CD14-positive monocyte (primary cell): ENCODE measurements around the gene MIDN. TPM values are rescaled to one million over a fixed set of nuclear protein-coding genes. Genes with fewer than 3 reads are reported as not detected.

ENCODE experiments used
- DNase-seq, 3 donors: peaks; one replicate each; pipeline ENCODE4 v3.0.0-alpha.2; 2011 to 2022
- H2AFZ ChIP-seq: 2 replicates; pipeline ENCODE4 v1.6.0; 2012; ENCODE audit warnings: mild to moderate bottlenecking, low read depth, low read length, inconsistent platforms; ENCODE audit not compliant: insufficient read depth, poor library complexity, severe bottlenecking
- H3K27ac ChIP-seq, 2 donors: 1 replicate in 1 of 2; 2 replicates in 1 of 2; pipeline ENCODE4 v1.5.1; 2012 to 2013; ENCODE audit warnings: low read length in 2 of 2, control low read depth in 1 of 2, inconsistent platforms in 1 of 2, low read depth in 1 of 2, mild to moderate bottlenecking in 1 of 2
- H3K27me3 ChIP-seq, 2 donors: one replicate each; pipeline versions ENCODE4 v1.6.0 to v1.6.1; 2011 to 2013; ENCODE audit warnings: low read length in 2 of 2; ENCODE audit not compliant: control insufficient read depth in 2 of 2, insufficient read depth in 2 of 2
- H3K36me3 ChIP-seq, 2 donors: replicated peaks in 1 of 2; 1 replicate in 1 of 2; 2 replicates in 1 of 2; pipeline versions ENCODE4 v1.5.1 to v1.6.1; 2012 to 2013; ENCODE audit warnings: low read length in 2 of 2, control low read depth in 1 of 2, inconsistent platforms in 1 of 2, mild to moderate bottlenecking in 1 of 2; ENCODE audit not compliant: insufficient read depth in 2 of 2, control insufficient read depth in 1 of 2
- H3K4me1 ChIP-seq, 2 donors: 1 replicate in 1 of 2; 2 replicates in 1 of 2; pipeline versions ENCODE4 v1.5.1 to v1.6.1; 2012 to 2013; ENCODE audit warnings: low read length in 2 of 2, control low read depth in 1 of 2, inconsistent platforms in 1 of 2, mild to moderate bottlenecking in 1 of 2, moderate library complexity in 1 of 2; ENCODE audit not compliant: insufficient read depth in 2 of 2, control insufficient read depth in 1 of 2
- H3K4me2 ChIP-seq: replicated peaks from 2 replicates; pipeline ENCODE3; 2012; ENCODE audit warnings: low read length, moderate library complexity, mild to moderate bottlenecking; ENCODE audit not compliant: poor library complexity, severe bottlenecking; ENCODE audit errors: extremely low read depth
- H3K4me3 ChIP-seq, 3 experiments: fragments of 200-600 bp in 1 of 3; sonication (generic) in 1 of 3; replicated peaks in 1 of 3; 1 replicate in 2 of 3; 2 replicates in 1 of 3; pipeline ENCODE4 v1.5.1; 2011 to 2013; ENCODE audit warnings: low read length in 3 of 3, mild to moderate bottlenecking in 3 of 3, control low read depth in 2 of 3, low read depth in 2 of 3, inconsistent platforms in 1 of 3, moderate library complexity in 1 of 3
- H3K79me2 ChIP-seq: 2 replicates; pipeline ENCODE4 v1.6.0; 2012; ENCODE audit warnings: mild to moderate bottlenecking, control low read depth, inconsistent platforms, low read length, moderate library complexity; ENCODE audit not compliant: insufficient read depth
- H3K9ac ChIP-seq: 2 replicates; pipeline ENCODE4 v1.6.0; 2017; ENCODE audit warnings: low read length, mild to moderate bottlenecking; ENCODE audit not compliant: insufficient read depth, poor library complexity, severe bottlenecking
- H3K9me3 ChIP-seq, 2 donors: replicated peaks in 1 of 2; 1 replicate in 1 of 2; 2 replicates in 1 of 2; pipeline versions ENCODE4 v1.5.1 to v1.6.1; 2012 to 2013; ENCODE audit warnings: low read length in 2 of 2, control low read depth in 1 of 2; ENCODE audit not compliant: control insufficient read depth in 1 of 2, insufficient read depth in 1 of 2
- H4K20me1 ChIP-seq: 2 replicates; pipeline ENCODE4 v1.6.0; 2012; ENCODE audit warnings: mild to moderate bottlenecking, low read length, control low read depth, moderate library complexity; ENCODE audit not compliant: insufficient read depth
- H3K27ac Mint-ChIP-seq, 7 donors: one replicate each; pipeline ENCODE4 v1.8.0; 2020; ENCODE audit warnings: mild to moderate bottlenecking in 7 of 7, mixed read lengths in 7 of 7, moderate library complexity in 6 of 7, inconsistent platforms in 2 of 7
- H3K27me3 Mint-ChIP-seq, 3 donors: one replicate each; pipeline ENCODE4 v1.8.0; 2021 to 2022; ENCODE audit warnings: low read depth in 3 of 3, mild to moderate bottlenecking in 3 of 3, mixed read lengths in 3 of 3, moderate library complexity in 3 of 3, inconsistent platforms in 1 of 3
- H3K36me3 Mint-ChIP-seq, 2 donors: one replicate each; pipeline ENCODE4 v1.8.0; 2020; ENCODE audit warnings: mixed read lengths in 2 of 2, inconsistent platforms in 1 of 2, mild to moderate bottlenecking in 1 of 2
- H3K4me1 Mint-ChIP-seq: one replicate; pipeline ENCODE4 v1.8.0; 2020; ENCODE audit warnings: mild to moderate bottlenecking, mixed read lengths
- H3K4me3 Mint-ChIP-seq, 2 donors: one replicate each; pipeline ENCODE4 v1.8.0; 2020; ENCODE audit warnings: mild to moderate bottlenecking in 2 of 2, mixed read lengths in 2 of 2, moderate library complexity in 1 of 2
- H3K9me3 Mint-ChIP-seq, 7 donors: one replicate each; pipeline ENCODE4 v1.8.0; 2020 to 2022; ENCODE audit warnings: mixed read lengths in 7 of 7, mild to moderate bottlenecking in 6 of 7, moderate library complexity in 6 of 7, inconsistent platforms in 2 of 7
- WGBS: methylation state at CpG from one replicate; pipeline ENCODE4 v1.1.5; 2013; ENCODE audit warnings: missing lambda C conversion rate; ENCODE audit not compliant: insufficient coverage; 5-methylcytosine and 5-hydroxymethylcytosine counted together
- intact Hi-C, 2 donors: fragments of 100-400 bp; cut with micrococcal nuclease; formaldehyde crosslinking; loops; one replicate each; pipeline versions ENCODE4 v1.15.0 to v1.15.1; 2023
- polyA plus RNA-seq, 3 donors: library from polyadenylated mRNA; depleted of rRNA in 1 of 3; unstranded in 2 of 3; stranded (reverse) in 1 of 3; fragments of 300-500 nt in 2 of 3; fragments of >200 nt in 1 of 3; fragmentation: Illumina TruSeq in 2 of 3; gene quantifications; 1 replicate in 2 of 3; 2 replicates in 1 of 3; pipeline ENCODE4 v1.2.3, GENCODE V29; 2012 to 2021
- TF ChIP-seq, protein P1 (sequence below): fragments of 200-600 bp; IDR thresholded peaks from one replicate; pipeline ENCODE4 v1.8.0; 2022; ENCODE audit warnings: antibody characterized with exemption, mild to moderate bottlenecking

MIDN gene
- polyA plus RNA-seq, 3 donors = 5.6 to 301 (median 11.0) TPM

DNA sequence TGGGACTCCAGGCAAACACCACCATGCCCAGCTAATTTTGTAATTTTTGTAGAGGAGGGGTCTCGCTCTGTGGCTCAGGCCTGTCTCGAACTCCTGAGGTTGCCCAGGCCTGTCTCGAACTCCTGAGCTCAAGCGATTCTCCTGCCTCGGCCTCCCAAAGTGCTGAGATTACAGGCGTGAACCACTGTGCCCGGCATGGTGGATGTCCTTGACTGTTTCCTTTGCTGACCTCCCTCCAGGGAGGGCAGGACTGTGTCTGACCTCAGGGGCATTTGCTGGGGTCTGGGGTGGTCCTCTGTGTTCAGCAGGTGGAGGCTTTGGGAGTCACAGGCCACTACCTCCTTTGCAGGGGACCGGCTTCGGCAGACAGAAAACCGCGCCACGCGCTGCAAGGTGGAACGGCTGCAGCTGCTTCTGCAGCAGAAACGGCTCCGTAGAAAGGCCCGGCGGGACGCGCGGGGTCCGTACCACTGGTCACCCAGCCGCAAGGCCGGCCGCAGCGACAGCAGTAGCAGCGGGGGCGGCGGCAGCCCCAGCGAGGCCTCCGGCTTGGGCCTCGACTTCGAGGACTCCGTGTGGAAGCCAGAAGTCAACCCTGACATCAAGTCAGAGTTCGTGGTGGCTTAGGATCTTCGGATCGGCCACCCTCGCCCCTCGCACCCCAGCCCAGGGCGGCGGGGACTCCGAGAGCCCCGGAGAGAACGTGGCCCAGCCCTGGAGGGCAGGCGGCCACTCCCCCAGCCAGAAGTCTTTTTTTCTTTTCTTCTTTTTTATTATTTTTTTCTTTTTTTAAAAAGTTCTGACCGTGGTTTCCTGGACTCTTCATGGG lies 8.5 kb downstream of the MIDN start:
- H3K9ac ChIP-seq = no peak overlapping the region
- no peak overlapping the region for H2AFZ ChIP-seq
- peaks cover 62% of the 10 kb centered on the region for H3K79me2 ChIP-seq
- no peaks in the 10 kb centered on the region for H3K27me3 ChIP-seq
- H3K9me3 ChIP-seq = no peaks in the 10 kb centered on the region
- H3K4me3 Mint-ChIP-seq = peak overlapping the region in 1 of 2 donors; percentile 85
- peaks cover 84% of the 10 kb centered on the region for H4K20me1 ChIP-seq
- H3K4me3 ChIP-seq = peak overlapping the region in 1 of 3 experiments; percentile 93
- H3K36me3 Mint-ChIP-seq = peaks cover 35 to 51% of the 10 kb centered on the region in 2 donors
- H3K9me3 Mint-ChIP-seq = peaks cover 0 to 2% (median 0%) of the 10 kb centered on the region in 7 donors
- peaks cover 55% of the 10 kb centered on the region for H3K4me1 Mint-ChIP-seq
- TF ChIP-seq, protein P1, sequence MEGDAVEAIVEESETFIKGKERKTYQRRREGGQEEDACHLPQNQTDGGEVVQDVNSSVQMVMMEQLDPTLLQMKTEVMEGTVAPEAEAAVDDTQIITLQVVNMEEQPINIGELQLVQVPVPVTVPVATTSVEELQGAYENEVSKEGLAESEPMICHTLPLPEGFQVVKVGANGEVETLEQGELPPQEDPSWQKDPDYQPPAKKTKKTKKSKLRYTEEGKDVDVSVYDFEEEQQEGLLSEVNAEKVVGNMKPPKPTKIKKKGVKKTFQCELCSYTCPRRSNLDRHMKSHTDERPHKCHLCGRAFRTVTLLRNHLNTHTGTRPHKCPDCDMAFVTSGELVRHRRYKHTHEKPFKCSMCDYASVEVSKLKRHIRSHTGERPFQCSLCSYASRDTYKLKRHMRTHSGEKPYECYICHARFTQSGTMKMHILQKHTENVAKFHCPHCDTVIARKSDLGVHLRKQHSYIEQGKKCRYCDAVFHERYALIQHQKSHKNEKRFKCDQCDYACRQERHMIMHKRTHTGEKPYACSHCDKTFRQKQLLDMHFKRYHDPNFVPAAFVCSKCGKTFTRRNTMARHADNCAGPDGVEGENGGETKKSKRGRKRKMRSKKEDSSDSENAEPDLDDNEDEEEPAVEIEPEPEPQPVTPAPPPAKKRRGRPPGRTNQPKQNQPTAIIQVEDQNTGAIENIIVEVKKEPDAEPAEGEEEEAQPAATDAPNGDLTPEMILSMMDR = no peak
- intact Hi-C loops = no loop called here
- H3K4me1 ChIP-seq = peaks cover 76 to 85% of the 10 kb centered on the region in 2 donors
- DNase-seq = no peak
- H3K36me3 ChIP-seq = peaks cover 42 to 50% of the 10 kb centered on the region in 2 donors
- WGBS = 96% methylated on average over 32 of the region's 46 CpGs
- H3K27ac Mint-ChIP-seq = peak overlapping the region in 5 of 7 donors; percentile 89 to 97 (median 94)
- H3K27me3 Mint-ChIP-seq = peaks cover 3 to 5% (median 4%) of the 10 kb centered on the region in 3 donors
- no peak overlapping the region for H3K27ac ChIP-seq
- peak overlapping the region; percentile 95 for H3K4me2 ChIP-seq

DNA sequence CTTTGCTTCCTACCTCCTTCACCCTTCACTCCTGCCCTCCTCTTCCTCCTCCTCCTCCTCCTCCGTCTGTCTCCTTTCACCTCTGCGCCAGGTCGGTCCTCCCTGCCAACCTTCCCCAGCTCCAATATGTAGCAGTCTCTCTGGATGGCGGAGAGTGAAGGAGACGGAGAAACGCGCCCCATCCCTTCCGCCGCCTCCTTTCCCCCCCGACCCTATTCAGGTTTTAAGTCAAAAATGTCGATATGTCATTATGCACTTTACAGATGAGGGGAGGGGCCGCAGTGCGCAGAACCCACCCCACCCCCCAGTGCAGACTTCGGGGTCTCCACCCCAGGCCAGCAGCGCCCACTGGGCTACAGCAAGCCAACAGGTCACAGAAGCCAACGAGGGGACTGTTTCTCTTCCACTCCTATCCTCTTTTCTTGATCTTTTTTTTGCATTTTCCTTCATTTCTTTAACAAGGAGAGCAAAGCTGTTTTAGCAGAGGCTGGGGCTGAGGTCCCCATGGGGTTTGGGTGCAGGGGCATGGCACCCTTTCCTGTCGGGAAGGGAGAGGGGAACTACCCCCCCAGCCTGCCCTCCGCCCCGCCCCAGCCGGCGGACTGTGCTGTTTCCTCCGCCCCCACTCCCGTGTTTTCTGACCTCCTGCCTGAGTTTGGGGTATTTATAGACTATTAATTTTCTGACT lies 9.2 kb downstream of the MIDN start:
- TF ChIP-seq, protein P1 = no peak
- Histone ChIP-seq H3K27me3 (no peaks in the 10 kb centered on the region), H3K4me2 (peak overlapping the region; percentile 95), H3K9me3 (no peaks in the 10 kb centered on the region), H3K36me3 (peaks cover 42 to 50% of the 10 kb centered on the region in 2 donors), H3K79me2 (peaks cover 62% of the 10 kb centered on the region), H2AFZ (no peak overlapping the region), H3K4me3 (peak overlapping the region in 1 of 3 experiments; percentile 93), H4K20me1 (peaks cover 79% of the 10 kb centered on the region), H3K9ac (no peak overlapping the region), H3K4me1 (peaks cover 80 to 93% of the 10 kb centered on the region in 2 donors), H3K27ac (peak overlapping the region; percentile 49 to 95)
- Mint-ChIP-seq H3K4me1 (peaks cover 60% of the 10 kb centered on the region), H3K27me3 (peaks cover 2 to 8% (median 5%) of the 10 kb centered on the region in 3 donors), H3K27ac (peak overlapping the region; percentile 40 to 97 (median 93)), H3K36me3 (peaks cover 36 to 51% of the 10 kb centered on the region in 2 donors), H3K9me3 (peaks cover 0 to 2% (median 0%) of the 10 kb centered on the region in 7 donors), H3K4me3 (peak overlapping the region; percentile 51 to 85)
- intact Hi-C loops = no loop called here
- WGBS = 100% methylated on average over 1 of the region's 23 CpGs
- no peak for DNase-seq
